ENCODE data around the gene PLET1. TPM values are rescaled to one million over a fixed set of nuclear protein-coding genes. Genes with fewer than 3 reads are reported as not detected.

The PLET1 gene
- total RNA-seq, 1 donor from 2014 or later, result not detected

DNA sequence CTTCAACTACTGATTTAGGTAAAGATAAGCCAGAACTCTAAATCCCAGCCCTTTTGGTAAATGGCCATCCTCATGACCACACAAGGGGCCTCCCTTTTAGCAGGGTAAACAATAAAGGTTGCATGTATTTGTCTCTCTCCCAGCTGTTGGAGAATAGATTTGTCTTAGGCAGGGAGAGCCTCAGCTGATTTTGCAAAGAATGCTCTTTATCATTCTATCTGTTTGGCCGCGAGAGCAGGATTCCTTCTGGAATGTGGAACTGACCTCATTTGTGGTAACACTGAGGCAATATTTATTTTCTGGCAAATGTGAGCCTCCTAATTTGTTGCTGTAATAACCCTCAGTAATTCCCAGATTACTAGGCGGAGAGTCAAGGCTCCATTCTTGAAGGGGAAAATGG lies 19.2 kb downstream of the PLET1 start:
- no peaks in the 10 kb centered on the region for H3F3A ChIP-seq (ENCODE audit: low read depth)
- no peaks in the 10 kb centered on the region for H3K79me2 ChIP-seq (ENCODE audit: low read depth)
- DNase-seq (ENCODE audit: low spot score), result no peak
- H2AFZ ChIP-seq (replicated peaks), result no peak overlapping the region
- H3K9me3 Mint-ChIP-seq, result no peaks in the 10 kb centered on the region
- TF ChIP-seq, protein P1, sequence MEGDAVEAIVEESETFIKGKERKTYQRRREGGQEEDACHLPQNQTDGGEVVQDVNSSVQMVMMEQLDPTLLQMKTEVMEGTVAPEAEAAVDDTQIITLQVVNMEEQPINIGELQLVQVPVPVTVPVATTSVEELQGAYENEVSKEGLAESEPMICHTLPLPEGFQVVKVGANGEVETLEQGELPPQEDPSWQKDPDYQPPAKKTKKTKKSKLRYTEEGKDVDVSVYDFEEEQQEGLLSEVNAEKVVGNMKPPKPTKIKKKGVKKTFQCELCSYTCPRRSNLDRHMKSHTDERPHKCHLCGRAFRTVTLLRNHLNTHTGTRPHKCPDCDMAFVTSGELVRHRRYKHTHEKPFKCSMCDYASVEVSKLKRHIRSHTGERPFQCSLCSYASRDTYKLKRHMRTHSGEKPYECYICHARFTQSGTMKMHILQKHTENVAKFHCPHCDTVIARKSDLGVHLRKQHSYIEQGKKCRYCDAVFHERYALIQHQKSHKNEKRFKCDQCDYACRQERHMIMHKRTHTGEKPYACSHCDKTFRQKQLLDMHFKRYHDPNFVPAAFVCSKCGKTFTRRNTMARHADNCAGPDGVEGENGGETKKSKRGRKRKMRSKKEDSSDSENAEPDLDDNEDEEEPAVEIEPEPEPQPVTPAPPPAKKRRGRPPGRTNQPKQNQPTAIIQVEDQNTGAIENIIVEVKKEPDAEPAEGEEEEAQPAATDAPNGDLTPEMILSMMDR (IDR thresholded peaks at IDR 0.05), result no peak
- no peak for TF ChIP-seq EZH2phosphoT487 (IDR thresholded peaks at IDR 0.05)
- no peak for TF ChIP-seq EZH2 (IDR thresholded peaks at IDR 0.05)
- H3K4me1 ChIP-seq, result no peaks in the 10 kb centered on the region
- H3K9ac ChIP-seq, result no peak overlapping the region
- no peak overlapping the region for H3K4me2 ChIP-seq
- peaks cover 21% of the 10 kb centered on the region for H3K36me3 Mint-ChIP-seq
- no peaks in the 10 kb centered on the region for H3K9me3 ChIP-seq (ENCODE audit: low read depth)
- no peaks in the 10 kb centered on the region for H3K27me3 ChIP-seq
- H3K4me3 Mint-ChIP-seq, result no peak overlapping the region
- H3K27ac ChIP-seq, result no peak overlapping the region
- H3K4me1 Mint-ChIP-seq, result no peaks in the 10 kb centered on the region
- no peaks in the 10 kb centered on the region for H3K36me3 ChIP-seq
- no peak overlapping the region for H3K27ac Mint-ChIP-seq
- peaks cover 2% of the 10 kb centered on the region for H3K27me3 Mint-ChIP-seq (ENCODE audit: insufficient read depth, low read depth)
- no peak overlapping the region for H3K4me3 ChIP-seq
- H4K20me1 ChIP-seq (ENCODE audit: low read depth), result no peaks in the 10 kb centered on the region

DNA sequence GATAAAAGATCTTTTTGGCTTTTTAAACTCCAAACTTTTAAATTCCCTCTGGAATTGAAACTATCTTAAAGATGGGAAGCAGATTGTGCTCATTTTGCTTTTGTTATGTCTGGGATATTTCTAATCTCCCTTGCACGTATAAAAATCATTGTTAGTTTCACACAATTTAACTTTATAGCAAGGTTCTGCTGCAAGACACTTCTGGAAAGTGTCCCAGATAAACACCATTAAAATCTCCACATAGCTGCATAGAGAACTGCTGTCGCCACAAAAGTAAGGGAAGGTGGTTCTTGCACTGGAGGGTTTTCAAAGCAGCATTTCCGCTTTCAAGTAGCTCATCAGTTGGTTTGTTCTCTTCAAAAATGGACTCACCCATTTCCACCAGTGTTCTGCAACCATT lies 22.6 kb downstream of the PLET1 start:
- DNase-seq (ENCODE audit: low spot score), result no peak
- no peak overlapping the region for H3K27ac ChIP-seq
- H3K9me3 ChIP-seq (ENCODE audit: low read depth), result no peaks in the 10 kb centered on the region
- H2AFZ ChIP-seq (replicated peaks), result no peak overlapping the region
- TF ChIP-seq, protein P1 (IDR thresholded peaks at IDR 0.05), result no peak
- no peak overlapping the region for H3K9ac ChIP-seq
- H3K4me2 ChIP-seq, result no peak overlapping the region
- H3F3A ChIP-seq (ENCODE audit: low read depth), result no peaks in the 10 kb centered on the region
- no peaks in the 10 kb centered on the region for H3K4me1 ChIP-seq
- Mint-ChIP-seq H3K4me3 (no peak overlapping the region), H3K27me3 (ENCODE audit: insufficient read depth, low read depth) (peaks cover 2% of the 10 kb centered on the region), H3K36me3 (peaks cover 26% of the 10 kb centered on the region), H3K4me1 (no peaks in the 10 kb centered on the region), H3K9me3 (no peaks in the 10 kb centered on the region), H3K27ac (no peak overlapping the region)
- H3K27me3 ChIP-seq, result no peaks in the 10 kb centered on the region
- H3K79me2 ChIP-seq (ENCODE audit: low read depth), result no peaks in the 10 kb centered on the region
- H3K4me3 ChIP-seq, result no peak overlapping the region
- no peaks in the 10 kb centered on the region for H4K20me1 ChIP-seq (ENCODE audit: low read depth)
- no peaks in the 10 kb centered on the region for H3K36me3 ChIP-seq

DNA sequence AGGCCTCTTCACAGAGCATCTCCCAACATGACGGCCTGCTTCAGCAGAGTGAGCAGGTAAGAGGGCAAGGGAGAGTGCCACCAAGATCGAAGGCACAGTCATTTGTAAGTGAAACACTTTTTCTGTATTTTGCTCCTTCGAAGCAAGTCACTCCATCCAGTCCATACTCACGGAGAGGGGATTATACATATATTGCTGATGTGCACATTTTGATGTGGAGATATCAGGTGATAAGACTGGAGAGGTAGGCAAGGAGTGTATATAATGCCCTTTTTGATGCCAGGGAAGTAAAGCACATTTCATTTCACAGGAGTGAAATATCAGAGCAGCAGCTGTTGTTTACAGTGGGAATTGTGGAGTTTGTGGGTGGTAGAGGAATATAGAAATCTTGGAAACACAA lies 23.2 kb downstream of the PLET1 start:
- Mint-ChIP-seq H3K36me3 (peaks cover 21% of the 10 kb centered on the region), H3K4me3 (no peak overlapping the region)

More for the DNA sequence above, 23.2 kb downstream of the PLET1 start:
- peaks cover 1% of the 10 kb centered on the region for H3K27me3 Mint-ChIP-seq (ENCODE audit: insufficient read depth, low read depth)
- Histone ChIP-seq H3K27me3 (no peaks in the 10 kb centered on the region), H3F3A (ENCODE audit: low read depth) (no peaks in the 10 kb centered on the region), H3K36me3 (no peaks in the 10 kb centered on the region), H3K9me3 (ENCODE audit: low read depth) (no peaks in the 10 kb centered on the region), H3K4me3 (no peak overlapping the region), H3K9ac (peak overlapping the region; percentile 20), H4K20me1 (ENCODE audit: low read depth) (no peaks in the 10 kb centered on the region), H3K27ac (no peak overlapping the region), H3K79me2 (ENCODE audit: low read depth) (no peaks in the 10 kb centered on the region), H2AFZ (replicated peaks) (no peak overlapping the region), H3K4me1 (no peaks in the 10 kb centered on the region), H3K4me2 (no peak overlapping the region)
- no peak overlapping the region for H3K27ac Mint-ChIP-seq
- no peaks in the 10 kb centered on the region for H3K4me1 Mint-ChIP-seq
- TF ChIP-seq EZH2phosphoT487 (IDR thresholded peaks at IDR 0.05), result no peak
- TF ChIP-seq, protein P1 (IDR thresholded peaks at IDR 0.05), result no peak
- TF ChIP-seq EZH2 (IDR thresholded peaks at IDR 0.05), result no peak
- no peaks in the 10 kb centered on the region for H3K9me3 Mint-ChIP-seq
- DNase-seq (ENCODE audit: low spot score), result no peak
